Head of caudate nucleus (tissue), 42 donors: Measurements from ENCODE around the gene D2HGDH.
A peak's percentile ranks its signal among the peaks of the same experiment; 100 is the strongest.
"Not testable (repeated sequence)": the region's sequence is repeated elsewhere in the genome, so short reads cannot be mapped to it uniquely, and the experiment has no call there.

ENCODE experiments used
- DNase-seq, 42 donors: peaks; one replicate each; pipeline versions ENCODE4 v3.0.0 to v3.0.0-alpha.2; 2020 to 2021; ENCODE audit warnings: mixed read lengths in 7 of 42
- intact Hi-C: fragments of 100-400 bp; cut with DNase I; formaldehyde crosslinking; loops from one replicate; pipeline ENCODE4 v1.15.0; 2022

The D2HGDH gene

GRCh38 chr2:241777170-241777685 is 42.8 kb downstream of the D2HGDH start:
- peak in 6 of 42 donors; percentile 3 to 28 (median 8) for DNase-seq
- intact Hi-C loops, result no loop called here

GRCh38 chr2:241777686-241778627 is 43.5 kb downstream of the D2HGDH start:
- DNase-seq, result peak in 6 of 42 donors; percentile 1 to 27 (median 13)
- intact Hi-C loops, result no loop called here

- intact Hi-C loops, result no loop called here
- no peak for DNase-seq
Observed at GRCh38 chr2:241780939-241781569, 46.6 kb downstream of the D2HGDH start.

- DNase-seq, result peak in 1 of 42 donors; percentile 10
- intact Hi-C loops, result not testable (repeated sequence)
Observed at GRCh38 chr2:241782053-241782452, 47.6 kb downstream of the D2HGDH start.

- no peak for DNase-seq
- intact Hi-C loops, result no loop called here
Observed at GRCh38 chr2:241788135-241788534, 53.7 kb downstream of the D2HGDH start.

GRCh38 chr2:241788572-241788971 is 54.1 kb downstream of the D2HGDH start:
- DNase-seq, result no peak
- intact Hi-C loops, result no loop called here

GRCh38 chr2:241791385-241791784 is 57.0 kb downstream of the D2HGDH start:
- DNase-seq, result peak in 4 of 42 donors; percentile 3 to 20 (median 12)
- intact Hi-C loops, result not testable (repeated sequence)

GRCh38 chr2:241793385-241793784 is 59.0 kb downstream of the D2HGDH start:
- no peak for DNase-seq
- intact Hi-C loops, result no loop called here

- DNase-seq, result peak in 7 of 42 donors; percentile 1 to 14 (median 4)
- intact Hi-C loops, result no loop called here
Observed at GRCh38 chr2:241794250-241794823, 59.9 kb downstream of the D2HGDH start.

GRCh38 chr2:241795021-241795999 is 60.9 kb downstream of the D2HGDH start:
- DNase-seq, result peak in 6 of 42 donors; percentile 1 to 31 (median 4)
- intact Hi-C loops, result no loop called here

- intact Hi-C loops, result no loop called here
- peak in 6 of 42 donors; percentile 1 to 27 (median 6) for DNase-seq
Observed at GRCh38 chr2:241796209-241796608, 61.8 kb downstream of the D2HGDH start.

GRCh38 chr2:241796610-241797138 is 62.2 kb downstream of the D2HGDH start:
- DNase-seq, result peak in 8 of 42 donors; percentile 0 to 25 (median 6)
- intact Hi-C loops, result no loop called here

- intact Hi-C loops, result no loop called here
- peak in 13 of 42 donors; percentile 3 to 45 (median 13) for DNase-seq
Observed at GRCh38 chr2:241797441-241798080, 63.1 kb downstream of the D2HGDH start.

GRCh38 chr2:241798081-241798630 is 63.7 kb downstream of the D2HGDH start:
- intact Hi-C loops, result no loop called here
- peak in 6 of 42 donors; percentile 1 to 25 (median 4) for DNase-seq

- DNase-seq, result peak in 7 of 42 donors; percentile 1 to 36 (median 7)
- intact Hi-C loops, result no loop called here
Observed at GRCh38 chr2:241798631-241799521, 64.4 kb downstream of the D2HGDH start.

GRCh38 chr2:241799522-241800197 is 65.2 kb downstream of the D2HGDH start:
- peak in 6 of 42 donors; percentile 1 to 42 (median 10) for DNase-seq
- intact Hi-C loops, result no loop called here
